Fibroblast of the aortic adventitia (primary cell): Measurements from ENCODE around the gene PSMD2. TPM values are rescaled to one million over a fixed set of nuclear protein-coding genes. Genes with fewer than 3 reads are reported as not detected.

Experiments used
- DNase-seq: peaks from one replicate; pipeline ENCODE4 v3.0.0-alpha.2; 2010; ENCODE audit warnings: low read depth
- H3K4me3 ChIP-seq: 2 replicates; pipeline ENCODE4 v1.5.1; 2011; ENCODE audit warnings: low read depth, mild to moderate bottlenecking, control low read depth, low read length, moderate library complexity
- total RNA-seq: library from RNA; depleted of rRNA; stranded (reverse); fragments of >200 nt; gene quantifications from 2 replicates; pipeline ENCODE4 v1.2.3, GENCODE V29; 2012; ENCODE audit warnings: low replicate concordance
- TF ChIP-seq, protein P1 (sequence below): IDR thresholded peaks from 2 replicates; pipeline ENCODE4 v1.5.1; 2011; ENCODE audit warnings: mild to moderate bottlenecking, low read length, control low read depth, inconsistent platforms; ENCODE audit not compliant: insufficient read depth

Gene PSMD2
- total RNA-seq, 1 donor, result 333 TPM

GRCh38 chr3:184344579-184345316, 45.7 kb downstream of the PSMD2 start:
- TF ChIP-seq, protein P1, sequence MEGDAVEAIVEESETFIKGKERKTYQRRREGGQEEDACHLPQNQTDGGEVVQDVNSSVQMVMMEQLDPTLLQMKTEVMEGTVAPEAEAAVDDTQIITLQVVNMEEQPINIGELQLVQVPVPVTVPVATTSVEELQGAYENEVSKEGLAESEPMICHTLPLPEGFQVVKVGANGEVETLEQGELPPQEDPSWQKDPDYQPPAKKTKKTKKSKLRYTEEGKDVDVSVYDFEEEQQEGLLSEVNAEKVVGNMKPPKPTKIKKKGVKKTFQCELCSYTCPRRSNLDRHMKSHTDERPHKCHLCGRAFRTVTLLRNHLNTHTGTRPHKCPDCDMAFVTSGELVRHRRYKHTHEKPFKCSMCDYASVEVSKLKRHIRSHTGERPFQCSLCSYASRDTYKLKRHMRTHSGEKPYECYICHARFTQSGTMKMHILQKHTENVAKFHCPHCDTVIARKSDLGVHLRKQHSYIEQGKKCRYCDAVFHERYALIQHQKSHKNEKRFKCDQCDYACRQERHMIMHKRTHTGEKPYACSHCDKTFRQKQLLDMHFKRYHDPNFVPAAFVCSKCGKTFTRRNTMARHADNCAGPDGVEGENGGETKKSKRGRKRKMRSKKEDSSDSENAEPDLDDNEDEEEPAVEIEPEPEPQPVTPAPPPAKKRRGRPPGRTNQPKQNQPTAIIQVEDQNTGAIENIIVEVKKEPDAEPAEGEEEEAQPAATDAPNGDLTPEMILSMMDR, result no peak
- no peak overlapping the region for H3K4me3 ChIP-seq
- no peak for DNase-seq

- DNase-seq, result peak; percentile 51
These were observed 46.5 kb downstream of the PSMD2 start for GRCh38 chr3:184345317-184346144.

DNA sequence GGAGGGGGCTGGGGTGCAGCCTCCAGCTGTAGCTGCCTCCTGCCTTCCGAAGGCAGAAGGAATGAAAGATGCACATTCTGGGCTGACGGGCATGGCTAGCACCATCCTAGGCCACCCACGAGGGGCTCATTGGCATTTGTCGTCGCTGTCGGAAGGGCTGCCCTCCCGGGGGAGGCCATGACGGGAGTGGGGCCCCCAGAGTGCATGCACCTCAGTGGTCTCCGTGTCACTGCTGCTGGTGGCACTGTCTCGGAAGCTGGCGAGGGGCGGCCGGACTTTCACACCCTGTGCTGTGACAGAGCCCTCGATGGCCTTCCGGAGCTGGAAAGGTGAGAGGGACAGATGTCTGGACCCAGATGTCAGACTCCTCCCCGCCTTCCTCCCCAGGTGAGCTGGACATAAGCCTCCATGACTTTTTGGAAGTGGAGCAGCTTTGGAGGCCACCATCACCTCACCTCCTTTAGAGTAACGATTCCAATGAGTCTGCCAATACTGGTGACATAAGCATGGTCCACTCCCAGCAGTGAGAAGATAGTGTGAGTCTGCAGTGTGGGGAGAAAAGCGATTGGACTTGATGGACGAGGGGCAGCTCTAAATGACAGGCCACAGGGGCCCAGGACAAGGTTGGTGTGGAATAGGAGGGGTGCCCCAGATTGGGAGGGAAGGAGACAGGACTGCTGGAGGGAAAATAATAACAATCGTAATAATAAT, 47.6 kb downstream of the PSMD2 start:
- no peak overlapping the region for H3K4me3 ChIP-seq
- DNase-seq, result no peak
- TF ChIP-seq, protein P1, result no peak

More at GRCh38 chr3:184345317-184346144, 46.5 kb downstream of the PSMD2 start:
- H3K4me3 ChIP-seq, result no peak overlapping the region
- TF ChIP-seq, protein P1, result peak; percentile 46

- TF ChIP-seq, protein P1, result no peak
- H3K4me3 ChIP-seq, result no peak overlapping the region
- peak; percentile 71 for DNase-seq
These were observed 48.4 kb downstream of the PSMD2 start for GRCh38 chr3:184347321-184348056.

DNA sequence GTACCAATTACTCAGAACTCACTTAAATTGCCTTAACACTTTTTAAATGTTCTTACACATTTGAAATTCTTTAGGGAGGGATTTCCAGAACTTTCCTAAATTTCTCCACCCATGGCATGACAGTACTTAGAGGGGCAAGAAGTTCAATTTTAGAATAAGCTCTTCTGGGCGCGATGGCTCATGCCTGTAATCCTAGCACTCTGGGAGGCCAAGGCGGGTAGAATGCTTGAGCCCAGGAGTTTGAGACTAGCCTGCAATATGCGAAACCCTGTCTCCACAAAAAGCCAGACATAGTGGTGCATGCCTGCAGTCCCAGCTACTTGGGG, 49.0 kb downstream of the PSMD2 start:
- H3K4me3 ChIP-seq, result no peak overlapping the region
- no peak for DNase-seq
- TF ChIP-seq, protein P1, result no peak
